ENCODE data around the gene PRSS53. TPM values are rescaled to one million over a fixed set of nuclear protein-coding genes. Genes with fewer than 3 reads are reported as not detected.
A peak's percentile ranks its signal among the peaks of the same experiment; 100 is the strongest.

PRSS53 gene
- total RNA-seq, 3 donors from 2014 or later = 1.3 to 2.0 (median 1.3) TPM

DNA sequence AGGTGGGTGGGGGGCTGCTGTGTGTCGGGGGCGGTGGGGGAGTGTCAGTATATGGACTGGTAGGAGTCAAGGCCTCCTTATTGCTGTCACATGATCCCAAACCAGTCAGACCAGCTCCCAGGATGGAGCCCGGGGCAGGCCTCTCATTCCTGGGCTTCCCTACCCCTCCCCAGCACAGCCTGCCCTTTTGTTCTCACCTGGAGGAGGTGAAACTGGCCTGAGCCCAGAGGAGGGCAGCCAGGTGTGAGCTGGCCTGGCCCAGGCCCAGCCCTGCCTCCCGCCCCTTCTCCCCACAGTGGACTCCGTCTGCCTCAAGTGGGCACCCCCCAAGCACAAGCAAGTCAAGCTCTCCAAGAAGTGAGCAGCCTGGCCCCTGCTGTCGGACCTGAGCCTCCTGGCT is 42.2 kb upstream of the PRSS53 start:
- peak overlapping the region in 1 of 3 donors; percentile 40 for H3K4me3 ChIP-seq

DNA sequence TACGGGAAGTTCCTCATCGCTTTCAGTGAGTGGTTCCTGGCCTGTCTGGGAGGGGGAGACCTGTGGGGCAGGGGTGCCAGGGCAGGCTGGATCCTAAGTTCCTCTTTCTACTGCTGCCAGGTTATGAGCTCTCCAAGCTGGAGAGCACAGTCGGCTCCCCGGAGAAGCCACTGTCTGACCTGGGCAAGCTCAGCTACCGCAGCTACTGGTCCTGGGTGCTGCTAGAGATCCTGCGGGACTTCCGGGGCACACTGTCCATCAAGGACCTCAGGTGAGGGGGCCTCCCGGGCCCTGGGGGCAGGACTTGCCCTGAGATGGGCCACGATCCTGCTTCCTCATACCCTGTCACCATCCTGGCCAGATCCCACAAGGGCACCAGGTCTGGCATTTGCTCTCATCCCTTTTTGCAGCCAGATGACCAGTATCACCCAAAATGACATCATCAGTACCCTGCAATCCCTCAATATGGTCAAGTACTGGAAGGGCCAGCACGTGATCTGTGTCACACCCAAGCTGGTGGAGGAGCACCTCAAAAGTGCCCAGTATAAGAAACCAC is 41.7 kb upstream of the PRSS53 start:
- no peaks in the 10 kb centered on the region for H3K9me3 ChIP-seq
- intact Hi-C loops (cut with DNase I; ENCODE audit: low total_unique reads) = no loop called here
- peak overlapping the region; percentile 95 for H3K27ac ChIP-seq
- no peak for DNase-seq (ENCODE audit: low spot score in 2 of 2)
- H3K4me3 ChIP-seq = peak overlapping the region in 2 of 3 donors; percentile 21 to 40
- H3K4me1 ChIP-seq = peaks cover 4 to 53% of the 10 kb centered on the region in 2 donors
- H3K27me3 ChIP-seq = no peaks in the 10 kb centered on the region
- H3K36me3 ChIP-seq = no peaks in the 10 kb centered on the region
- TF ChIP-seq POLR2A (IDR thresholded peaks at IDR 0.05) (no peak), POLR2AphosphoS5 (IDR thresholded peaks at IDR 0.05) (no peak), CTCF (IDR thresholded peaks at IDR 0.05) (no peak)

More for the DNA sequence above, 42.2 kb upstream of the PRSS53 start:
- Histone ChIP-seq H3K4me1 (peaks cover 4 to 55% of the 10 kb centered on the region in 2 donors), H3K27ac (peak overlapping the region; percentile 95), H3K27me3 (no peaks in the 10 kb centered on the region), H3K36me3 (no peaks in the 10 kb centered on the region), H3K9me3 (no peaks in the 10 kb centered on the region)
- peak; percentile 95 to 97 for DNase-seq (ENCODE audit: low spot score in 2 of 2)
- intact Hi-C loops (cut with DNase I; ENCODE audit: low total_unique reads) = no loop called here
- peak; percentile 17 to 85 (median 26) for TF ChIP-seq POLR2AphosphoS5 (IDR thresholded peaks at IDR 0.05)
- no peak for TF ChIP-seq POLR2A (IDR thresholded peaks at IDR 0.05)
- no peak for TF ChIP-seq CTCF (IDR thresholded peaks at IDR 0.05)

DNA sequence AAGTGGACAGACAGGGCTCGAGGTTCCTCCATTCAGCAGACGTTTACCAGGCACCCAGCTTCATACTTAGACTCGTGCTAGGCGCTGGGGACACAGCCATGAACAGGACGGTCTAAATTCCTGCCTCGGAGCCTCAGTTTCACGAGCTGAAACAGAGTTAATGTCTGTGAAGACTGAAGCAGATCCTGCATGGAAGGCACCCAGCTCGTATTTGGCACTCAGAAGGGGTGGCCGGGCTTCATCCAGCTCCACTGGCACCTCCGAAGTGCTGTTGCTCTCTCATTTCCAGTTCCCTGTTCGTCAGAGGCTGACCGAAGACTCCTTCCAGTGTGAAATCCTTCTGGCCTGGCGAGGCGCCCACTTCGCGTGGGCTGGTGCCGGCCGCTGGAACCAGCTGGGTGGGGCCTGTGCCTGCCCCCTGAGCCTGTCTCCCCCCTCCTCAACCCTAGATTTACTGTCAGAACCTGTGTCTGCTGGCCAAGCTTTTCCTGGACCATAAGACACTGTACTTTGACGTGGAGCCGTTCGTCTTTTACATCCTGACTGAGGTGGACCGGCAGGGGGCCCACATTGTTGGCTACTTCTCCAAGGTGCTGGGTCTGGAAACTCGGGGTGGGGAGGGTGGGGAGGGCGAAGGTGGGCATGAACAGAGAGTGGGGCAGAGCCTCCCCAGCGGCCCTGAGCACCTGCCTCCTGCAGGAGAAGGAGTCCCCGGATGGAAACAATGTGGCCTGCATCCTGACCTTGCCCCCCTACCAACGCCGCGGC is 41.0 kb upstream of the PRSS53 start:
- H3K4me1 ChIP-seq = peaks cover 4 to 53% of the 10 kb centered on the region in 2 donors
- DNase-seq (ENCODE audit: low spot score in 2 of 2) = peak in 1 of 2 donors; percentile 73
- peak overlapping the region in 2 of 3 donors; percentile 21 to 40 for H3K4me3 ChIP-seq
- H3K9me3 ChIP-seq = no peaks in the 10 kb centered on the region
- no peaks in the 10 kb centered on the region for H3K27me3 ChIP-seq
- no peak for TF ChIP-seq POLR2A (IDR thresholded peaks at IDR 0.05)
- peak in 1 of 3 donors; percentile 8 for TF ChIP-seq CTCF (IDR thresholded peaks at IDR 0.05)
- H3K36me3 ChIP-seq = no peaks in the 10 kb centered on the region
- intact Hi-C loops (cut with DNase I; ENCODE audit: low total_unique reads) = no loop called here
- peak overlapping the region; percentile 95 for H3K27ac ChIP-seq

GRCh38 chr16:31128711-31129567 is 40.2 kb upstream of the PRSS53 start:
- Histone ChIP-seq H3K27ac (peak overlapping the region; percentile 95), H3K27me3 (no peaks in the 10 kb centered on the region), H3K4me1 (peaks cover 4 to 51% of the 10 kb centered on the region in 2 donors), H3K36me3 (no peaks in the 10 kb centered on the region), H3K9me3 (no peaks in the 10 kb centered on the region), H3K4me3 (peak overlapping the region in 1 of 3 donors; percentile 4)
- intact Hi-C loops (cut with DNase I; ENCODE audit: low total_unique reads) = no loop called here
- no peak for TF ChIP-seq POLR2A (IDR thresholded peaks at IDR 0.05)
- TF ChIP-seq POLR2AphosphoS5 (IDR thresholded peaks at IDR 0.05) = no peak
- no peak for TF ChIP-seq CTCF (IDR thresholded peaks at IDR 0.05)
- no peak for DNase-seq (ENCODE audit: low spot score in 2 of 2)
